HepG2 (cell line): ENCODE results near the gene YWHAE. TPM values are rescaled to one million over a fixed set of nuclear protein-coding genes. Genes with fewer than 3 reads are reported as not detected.

ENCODE experiments used
- ATAC-seq: fragments of 200-7000 bp; cut with Tn5 transposase; 3 replicates; pipeline ENCODE4 v1.9.1; 2020; ENCODE audit warnings: mild to moderate bottlenecking, moderate library complexity
- BruUV-seq: library from RNA; stranded (reverse); fragments of 400-500 nt; replicated peaks from 2 replicates; lab custom pipeline; 2021; lab: Mats Ljungman, UMichigan
- CTCF ChIA-PET: fragments of 300-600 bp; formaldehyde crosslinking; extraction: SDS; loops from one replicate; lab custom pipeline; 2021; ENCODE audit warnings: low total read pairs, inconsistent platforms, low intra/inter-chr PET ratio; lab: Yijun Ruan, JAX
- POLR2A ChIA-PET: fragments of 350-600 bp; sonication (Branson Sonifier 250); formaldehyde crosslinking; loops from one replicate; lab custom pipeline; 2020; ENCODE audit warnings: antibody characterized with exemption, inconsistent platforms; lab: Yijun Ruan, JAX
- DNase-seq: peaks from one replicate; pipeline ENCODE4 v3.0.0-alpha.2; 2015; ENCODE audit warnings: low spot score
- FAIRE-seq: peaks from 3 replicates; lab custom pipeline; 2011; peaks lifted over from hg19 to GRCh38; lab: Jason Lieb, UNC
- H2AFZ ChIP-seq: one replicate; pipeline ENCODE4 v1.6.1; 2011; ENCODE audit warnings: low read length, inconsistent platforms
- H3K27ac ChIP-seq: fragments of 300-600 bp; 3 replicates; pipeline ENCODE4 v1.8.0; 2011; ENCODE audit warnings: mixed run types, mild to moderate bottlenecking, mixed read lengths, low read length, inconsistent platforms; ENCODE audit not compliant: insufficient read depth; ENCODE audit errors: extremely low read length
- H3K27me3 ChIP-seq, 2 experiments: fragments of 200-600 bp in 1 of 2; 2 replicates in 1 of 2; 3 replicates in 1 of 2; pipeline versions ENCODE4 v1.6.0 to v1.8.0; 2011; ENCODE audit warnings: low read length in 2 of 2, mild to moderate bottlenecking in 2 of 2, moderate library complexity in 2 of 2, inconsistent platforms in 1 of 2; ENCODE audit not compliant: insufficient read depth in 2 of 2, control insufficient read depth in 1 of 2
- H3K36me3 ChIP-seq, 2 experiments: fragments of 200-600 bp in 1 of 2; replicated peaks in 1 of 2; 2 replicates in 1 of 2; 3 replicates in 1 of 2; pipeline versions ENCODE4 v1.5.1 to v1.8.0; 2011; ENCODE audit warnings: low read length in 2 of 2, inconsistent platforms in 1 of 2; ENCODE audit not compliant: insufficient read depth in 2 of 2, control insufficient read depth in 1 of 2
- H3K4me1 ChIP-seq: 2 replicates; pipeline ENCODE4 v1.5.1; 2012; ENCODE audit warnings: low read length, inconsistent platforms; ENCODE audit not compliant: insufficient read depth
- H3K4me2 ChIP-seq: 2 replicates; pipeline ENCODE4 v1.6.0; 2011; ENCODE audit warnings: low read depth, low read length, inconsistent platforms
- H3K4me3 ChIP-seq, 3 experiments: fragments of 200-600 bp in 1 of 3; sonication (generic), shearing (Covaris generic) in 1 of 3; replicated peaks in 1 of 3; 2 replicates each; pipeline ENCODE4 v1.5.1; 2011 to 2016; ENCODE audit warnings: low read length in 3 of 3, inconsistent platforms in 2 of 3, low read depth in 2 of 3, mild to moderate bottlenecking in 2 of 3, control low read depth in 1 of 3, mixed read lengths in 1 of 3; ENCODE audit not compliant: insufficient read depth in 1 of 3
- H3K79me2 ChIP-seq: one replicate; pipeline ENCODE4 v1.6.1; 2011; ENCODE audit warnings: low read length, inconsistent platforms; ENCODE audit not compliant: insufficient read depth
- H3K9ac ChIP-seq: 2 replicates; pipeline ENCODE4 v1.6.0; 2011; ENCODE audit warnings: mild to moderate bottlenecking, low read depth, low read length, inconsistent platforms; ENCODE audit not compliant: insufficient read depth
- H3K9me3 ChIP-seq: 2 replicates; pipeline ENCODE4 v1.5.1; 2012; ENCODE audit warnings: mild to moderate bottlenecking, low read length
- H4K20me1 ChIP-seq: 2 replicates; pipeline ENCODE4 v1.6.0; 2011; ENCODE audit warnings: inconsistent platforms, mild to moderate bottlenecking, low read length, moderate library complexity; ENCODE audit not compliant: insufficient read depth
- ATF7-NPFF ChIP-seq: sonication (generic); formaldehyde crosslinking; IDR thresholded peaks from 2 replicates; pipeline ENCODE4 v1.8.1; 2023; ENCODE audit warnings: mild to moderate bottlenecking, low read depth, missing genetic modification reagents, moderate library complexity
- CENPBD1 ChIP-seq: sonication (generic); formaldehyde crosslinking; IDR thresholded peaks from 2 replicates; pipeline ENCODE4 v1.8.0; 2022; ENCODE audit warnings: missing genetic modification reagents, low read depth, mild to moderate bottlenecking, borderline replicate concordance
- FOXM1 ChIP-seq: sonication (generic); formaldehyde crosslinking; IDR thresholded peaks from 2 replicates; pipeline ENCODE4 v1.5.0; 2020; ENCODE audit warnings: missing genetic modification reagents
- HMG20B ChIP-seq: conservative IDR thresholded peaks from 2 replicates; pipeline ENCODE4 v1.6.1; 2016; ENCODE audit warnings: missing genetic modification reagents, missing compliant biosample characterization
- HOXA7 ChIP-seq: sonication (generic); formaldehyde crosslinking; IDR thresholded peaks from 2 replicates; pipeline ENCODE4 v1.8.1; 2022; ENCODE audit warnings: mild to moderate bottlenecking, missing genetic modification reagents, moderate library complexity
- MYC ChIP-seq: sonication (generic); formaldehyde crosslinking; IDR thresholded peaks from 2 replicates; pipeline ENCODE4 v1.9.0; 2021; ENCODE audit warnings: missing genetic modification reagents, borderline replicate concordance
- NFKB2 ChIP-seq: sonication (generic); formaldehyde crosslinking; IDR thresholded peaks from 2 replicates; pipeline ENCODE4 v1.4.0; 2020; ENCODE audit warnings: missing genetic modification reagents, borderline replicate concordance
- TOPORS ChIP-seq: sonication (generic); formaldehyde crosslinking; IDR thresholded peaks from 2 replicates; pipeline ENCODE4 v1.8.0; 2023; ENCODE audit warnings: mild to moderate bottlenecking, missing genetic modification reagents
- ZBTB10 ChIP-seq: sonication (generic); formaldehyde crosslinking; IDR thresholded peaks from 2 replicates; pipeline ENCODE4 v1.4.0; 2020; ENCODE audit warnings: missing genetic modification reagents, borderline replicate concordance
- ZBTB37 ChIP-seq: sonication (generic); formaldehyde crosslinking; IDR thresholded peaks from 2 replicates; pipeline ENCODE4 v1.4.0; 2020; ENCODE audit warnings: mild to moderate bottlenecking, missing genetic modification reagents
- ZFP41 ChIP-seq: sonication (generic); formaldehyde crosslinking; IDR thresholded peaks from 2 replicates; pipeline ENCODE4 v1.4.0; 2020; ENCODE audit warnings: mild to moderate bottlenecking, missing genetic modification reagents, borderline replicate concordance
- ZFP91 ChIP-seq: sonication (generic); formaldehyde crosslinking; IDR thresholded peaks from 2 replicates; pipeline ENCODE4 v1.9.0; 2022; ENCODE audit warnings: missing genetic modification reagents, mild to moderate bottlenecking, borderline replicate concordance
- ZFYVE20 ChIP-seq: sonication (generic); formaldehyde crosslinking; IDR thresholded peaks from 2 replicates; pipeline ENCODE4 v1.8.0; 2023; ENCODE audit warnings: low read depth, mild to moderate bottlenecking, moderate library complexity, missing genetic modification reagents, borderline replicate concordance
- ZMYM3 ChIP-seq: sonication (generic); formaldehyde crosslinking; IDR thresholded peaks from 2 replicates; pipeline ENCODE4 v1.5.1; 2020; ENCODE audit warnings: mild to moderate bottlenecking, missing genetic modification reagents
- ZNF512B ChIP-seq: sonication (generic); formaldehyde crosslinking; IDR thresholded peaks from 2 replicates; pipeline ENCODE4 v1.5.1; 2020; ENCODE audit warnings: missing genetic modification reagents, mild to moderate bottlenecking, borderline replicate concordance
- WGBS: methylation state at CpG from one replicate; pipeline ENCODE4 v1.1.6; 2017; ENCODE audit warnings: low lambda C conversion rate; 5-methylcytosine and 5-hydroxymethylcytosine counted together
- in situ Hi-C: cut with HindIII; loops from 2 replicates; pipeline ENCODE4 v1.10.0; 2017; ENCODE audit warnings: low pct_unique_long_range_greater_than_20kb; ENCODE audit not compliant: extremely low pct_ligation_motif_present
- intact Hi-C: fragments of 100-400 bp; cut with micrococcal nuclease; formaldehyde crosslinking; loops from one replicate; pipeline ENCODE4 v1.10.0; 2022; ENCODE audit not compliant: unreplicated experiment
- polyA plus RNA-seq, 8 experiments: library from polyadenylated mRNA; depleted of rRNA in 3 of 8; stranded (reverse) in 7 of 8; unstranded in 1 of 8; fragments of >200 nt; fragmentation: Illumina TruSeq in 4 of 8; extraction: Trizol in 4 of 8; gene quantifications; 2 replicates each; pipeline versions ENCODE4 v1.2.1 to v1.2.3, GENCODE V29; 2011 to 2016; ENCODE audit warnings: low read depth in 4 of 8, missing spikeins in 1 of 8, mixed read lengths in 1 of 8; ENCODE audit not compliant: insufficient read depth in 1 of 8
- total RNA-seq, 5 experiments: library from RNA; depleted of rRNA; stranded (reverse); fragments of >200 nt; fragmentation: Illumina TruSeq; extraction: Trizol; gene quantifications; 2 replicates each; pipeline ENCODE4 v1.2.3, GENCODE V29; 2016; ENCODE audit warnings: low read depth in 1 of 5

The YWHAE gene
- total and polyA plus RNA-seq, 2 of the 13 experiments (the other 11 are each of a cell fraction or from before 2014, with no cell fraction given) = 256 to 335 TPM

GRCh38 chr17:1386265-1386664 lies 13.8 kb downstream of the YWHAE start:
- no peak for ATAC-seq
- Histone ChIP-seq H3K27me3 (no peaks in the 10 kb centered on the region; a peak in 1 of 5 replicates), H3K79me2 (peaks cover 96% of the 10 kb centered on the region), H4K20me1 (peaks cover 97% of the 10 kb centered on the region), H3K36me3 (peaks cover 0 to 3% of the 10 kb centered on the region in 2 experiments; a peak in 1 of 5 replicates), H3K27ac (no peak overlapping the region), H2AFZ (no peak overlapping the region), H3K9me3 (no peaks in the 10 kb centered on the region), H3K9ac (no peak overlapping the region), H3K4me2 (no peak overlapping the region), H3K4me3 (no peak overlapping the region), H3K4me1 (peaks cover 56% of the 10 kb centered on the region)
- ChIA-PET POLR2A (no interaction called here), CTCF (no interaction called here)
- WGBS = 88% methylated on average over 2 of the region's 2 CpGs
- in situ Hi-C loops (no loop called here), intact Hi-C loops (no loop called here)
- no peak for DNase-seq
- no TSS peak for BruUV-seq
- FAIRE-seq = no peak
- no peak for TF ChIP-seq ZFYVE20
- TF ChIP-seq HOXA7 (CRISPR knock-in tag) = no peak
- no peak for TF ChIP-seq NFKB2 (CRISPR knock-in tag)
- TF ChIP-seq TOPORS (CRISPR knock-in tag) = no peak
- no peak for TF ChIP-seq ATF7-NPFF (CRISPR knock-in tag)
- TF ChIP-seq HMG20B (CRISPR knock-in tag) = no peak
- TF ChIP-seq ZFP41 (CRISPR knock-in tag) = no peak
- no peak for TF ChIP-seq ZMYM3 (CRISPR knock-in tag)
- TF ChIP-seq ZBTB37 (CRISPR knock-in tag) = no peak
- TF ChIP-seq ZBTB10 = no peak
- no peak for TF ChIP-seq ZNF512B (CRISPR knock-in tag)
- TF ChIP-seq FOXM1 (CRISPR knock-in tag) = no peak
- no peak for TF ChIP-seq MYC
- TF ChIP-seq ZFP91 (CRISPR knock-in tag) = no peak
- no peak for TF ChIP-seq CENPBD1 (CRISPR knock-in tag)
